Ascending aorta (tissue), 2 donors: Measurements from ENCODE around the gene KLF1. TPM values are rescaled to one million over a fixed set of nuclear protein-coding genes. Genes with fewer than 3 reads are reported as not detected.

Experiments
- DNase-seq, 2 donors: peaks; one replicate each; pipeline ENCODE4 v3.0.0-alpha.2; 2019; ENCODE audit warnings: low spot score in 2 of 2
- H3K27ac ChIP-seq, 2 donors: fragments of 200-600 bp; sonication (generic); one replicate each; pipeline ENCODE4 v1.5.1; 2016 to 2017; ENCODE audit warnings: mild to moderate bottlenecking in 1 of 2
- H3K27me3 ChIP-seq: fragments of 200-600 bp; sonication (generic); one replicate; pipeline ENCODE4 v1.5.1; 2017
- H3K36me3 ChIP-seq, 2 donors: fragments of 200-600 bp; sonication (generic); one replicate each; pipeline ENCODE4 v1.5.1; 2016
- H3K4me1 ChIP-seq, 2 donors: fragments of 200-600 bp; sonication (generic); one replicate each; pipeline ENCODE4 v1.5.1; 2016 to 2017; ENCODE audit warnings: mild to moderate bottlenecking in 1 of 2
- H3K4me3 ChIP-seq, 2 donors: fragments of 200-600 bp; sonication (generic); one replicate each; pipeline ENCODE4 v1.5.1; 2016 to 2017; ENCODE audit warnings: mild to moderate bottlenecking in 1 of 2
- H3K9me3 ChIP-seq, 2 donors: fragments of 200-600 bp; sonication (generic); one replicate each; pipeline ENCODE4 v1.5.1; 2016
- intact Hi-C: fragments of 100-400 bp; cut with DNase I; formaldehyde crosslinking; loops from one replicate; pipeline ENCODE4 v1.15.1; 2023
- total RNA-seq: library from RNA; depleted of rRNA; stranded (reverse); fragments of >200 nt; gene quantifications from one replicate; pipeline ENCODE4 v1.1.0, GENCODE V29; 2016
- TF ChIP-seq, protein P1 (sequence below), 3 experiments: fragments of 200-600 bp in 2 of 3; fragments of 450-650 bp in 1 of 3; sonication (generic) in 2 of 3; IDR thresholded peaks; one replicate each; pipeline ENCODE4 v1.5.1; 2016 to 2019; ENCODE audit warnings: antibody characterized with exemption in 3 of 3, mild to moderate bottlenecking in 1 of 3, moderate library complexity in 1 of 3

The KLF1 gene
- total RNA-seq, 1 donor from 2014 or later = not detected

- no peak within 1 kb of the TSS for H3K27ac ChIP-seq
- intact Hi-C loops = no loop called here
- H3K36me3 ChIP-seq = no peaks in the 10 kb centered on the region
- no peaks in the 10 kb centered on the region for H3K9me3 ChIP-seq
- H3K27me3 ChIP-seq = peaks cover 58% of the 10 kb centered on the region
- no peak for DNase-seq
- H3K4me3 ChIP-seq = peak within 1 kb of the TSS; percentile 45 to 58
- peaks cover 0 to 9% of the 10 kb centered on the region in 2 donors for H3K4me1 ChIP-seq
- TF ChIP-seq, protein P1, sequence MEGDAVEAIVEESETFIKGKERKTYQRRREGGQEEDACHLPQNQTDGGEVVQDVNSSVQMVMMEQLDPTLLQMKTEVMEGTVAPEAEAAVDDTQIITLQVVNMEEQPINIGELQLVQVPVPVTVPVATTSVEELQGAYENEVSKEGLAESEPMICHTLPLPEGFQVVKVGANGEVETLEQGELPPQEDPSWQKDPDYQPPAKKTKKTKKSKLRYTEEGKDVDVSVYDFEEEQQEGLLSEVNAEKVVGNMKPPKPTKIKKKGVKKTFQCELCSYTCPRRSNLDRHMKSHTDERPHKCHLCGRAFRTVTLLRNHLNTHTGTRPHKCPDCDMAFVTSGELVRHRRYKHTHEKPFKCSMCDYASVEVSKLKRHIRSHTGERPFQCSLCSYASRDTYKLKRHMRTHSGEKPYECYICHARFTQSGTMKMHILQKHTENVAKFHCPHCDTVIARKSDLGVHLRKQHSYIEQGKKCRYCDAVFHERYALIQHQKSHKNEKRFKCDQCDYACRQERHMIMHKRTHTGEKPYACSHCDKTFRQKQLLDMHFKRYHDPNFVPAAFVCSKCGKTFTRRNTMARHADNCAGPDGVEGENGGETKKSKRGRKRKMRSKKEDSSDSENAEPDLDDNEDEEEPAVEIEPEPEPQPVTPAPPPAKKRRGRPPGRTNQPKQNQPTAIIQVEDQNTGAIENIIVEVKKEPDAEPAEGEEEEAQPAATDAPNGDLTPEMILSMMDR (IDR thresholded peaks at IDR 0.05) = no peak
Observed at GRCh38 chr19:12834566-12834943, 52.4 kb downstream of the KLF1 start, which contains the start of gene RTBDN. TSS of gene RTBDN (minus strand) at chr19:12834579. CDS start at chr19:12829979, 4,600 bp downstream.

Other genes starting within 250 kb of the KLF1 start
- gene MAN2B1, start 220.5 kb downstream of the KLF1 start, total RNA-seq = 36.3 TPM
- 12.0 TPM for gene WDR83, start 220.4 kb downstream of the KLF1 start, total RNA-seq
- gene DHPS, start 205.3 kb downstream of the KLF1 start, total RNA-seq = 160 TPM
- not detected for gene GNG14, start 199.2 kb downstream of the KLF1 start, total RNA-seq
- gene FBXW9, start 190.6 kb downstream of the KLF1 start, total RNA-seq = 7.6 TPM
- gene TNPO2, start 163.3 kb downstream of the KLF1 start, total RNA-seq = 82.6 TPM
- 338 TPM for gene TRIR, start 152.5 kb downstream of the KLF1 start, total RNA-seq
- gene GET3, start 149.7 kb downstream of the KLF1 start, total RNA-seq = 43.6 TPM
- gene BEST2, start 135.4 kb downstream of the KLF1 start, total RNA-seq = not detected
- gene HOOK2, start 111.6 kb downstream of the KLF1 start, total RNA-seq = 58.5 TPM
- gene JUNB, start 95.7 kb downstream of the KLF1 start, total RNA-seq = 3,581 TPM
- gene PRDX2, start 85.4 kb downstream of the KLF1 start, total RNA-seq = 259 TPM
- gene THSD8, start 85.1 kb downstream of the KLF1 start, total RNA-seq = not detected
- gene RNASEH2A, start 80.6 kb downstream of the KLF1 start, total RNA-seq = 3.4 TPM
- gene RTBDN, start 52.6 kb downstream of the KLF1 start, total RNA-seq = not detected
- gene MAST1, start 48.7 kb downstream of the KLF1 start, total RNA-seq = 2.0 TPM
- gene DNASE2, start 5.8 kb downstream of the KLF1 start, total RNA-seq = 76.8 TPM
- gene GCDH, start 4.0 kb upstream of the KLF1 start, total RNA-seq = 20.6 TPM
- not detected for gene SYCE2, start 32.1 kb upstream of the KLF1 start, total RNA-seq
- 21.3 TPM for gene FARSA, start 46.5 kb upstream of the KLF1 start, total RNA-seq
- gene CALR, start 51.4 kb upstream of the KLF1 start, total RNA-seq = 297 TPM
- 146 TPM for gene RAD23A, start 58.7 kb upstream of the KLF1 start, total RNA-seq
- 42.7 TPM for gene GADD45GIP1, start 70.0 kb upstream of the KLF1 start, total RNA-seq
- gene DAND5, start 82.4 kb upstream of the KLF1 start, total RNA-seq = not detected
- 76.5 TPM for gene NFIX, start 108.3 kb upstream of the KLF1 start, total RNA-seq
- gene LYL1, start 215.7 kb upstream of the KLF1 start, total RNA-seq = 46.7 TPM
- 17.3 TPM for gene TRMT1, start 229.5 kb upstream of the KLF1 start, total RNA-seq
- 35.5 TPM for gene NACC1, start 231.1 kb upstream of the KLF1 start, total RNA-seq